Measurements from ENCODE around the gene IFT20. TPM values are rescaled to one million over a fixed set of nuclear protein-coding genes. Genes with fewer than 3 reads are reported as not detected.

Gene IFT20
- total and polyA plus RNA-seq, 12 donors, result 8.5 to 38.2 (median 11.2) TPM

DNA sequence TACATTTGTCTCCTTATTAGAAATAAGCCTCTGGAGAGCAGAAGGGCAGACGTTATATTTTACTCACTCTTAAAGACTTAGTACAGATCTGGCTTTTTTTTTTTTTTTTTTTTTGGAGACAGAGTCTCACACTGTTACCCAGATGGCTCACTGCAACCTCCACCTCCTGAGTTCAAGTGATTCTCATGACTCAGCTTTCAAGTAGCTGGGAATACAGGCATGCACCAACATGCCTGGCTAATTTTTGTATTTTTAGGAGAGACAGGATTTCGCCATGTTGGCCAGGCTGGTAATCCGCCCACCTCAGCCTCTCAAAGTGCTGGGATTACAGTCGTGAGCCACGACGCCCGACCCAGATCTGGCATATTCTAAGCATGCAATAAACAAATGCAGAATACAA is 52.7 kb downstream of the IFT20 start:
- ATAC-seq (no peak), DNase-seq (no peak)
- 73 to 78% methylated on average over 7 of the region's 7 CpGs for WGBS, 2 donors
- peaks cover 0 to 5% (median 0%) of the 10 kb centered on the region in 11 donors for H3K9me3 ChIP-seq
- no peak overlapping the region for H3K27ac ChIP-seq
- peaks cover 0 to 20% (median 0%) of the 10 kb centered on the region in 7 donors for H3K27me3 ChIP-seq
- H3K4me3 ChIP-seq, result no peak overlapping the region
- peaks cover 0 to 6% (median 0%) of the 10 kb centered on the region in 9 donors for H3K4me1 ChIP-seq
- H3K36me3 ChIP-seq, result no peaks in the 10 kb centered on the region
- intact Hi-C loops (cut with DNase I), result no loop called here
- TF ChIP-seq CTCF (IDR thresholded peaks at IDR 0.05), result no peak

- Histone ChIP-seq H3K4me1 (peaks cover 0 to 6% (median 0%) of the 10 kb centered on the region in 9 donors), H3K9me3 (peaks cover 0 to 5% (median 0%) of the 10 kb centered on the region in 11 donors), H3K27ac (no peak overlapping the region), H3K36me3 (no peaks in the 10 kb centered on the region), H3K4me3 (no peak overlapping the region), H3K27me3 (peaks cover 0 to 26% (median 0%) of the 10 kb centered on the region in 7 donors)
- intact Hi-C loops (cut with DNase I), result no loop called here
- TF ChIP-seq CTCF (IDR thresholded peaks at IDR 0.05), result no peak
- WGBS, 2 donors, result 82 to 91% methylated on average over 3 of the region's 3 CpGs
- no peak for DNase-seq
- no peak for ATAC-seq
These were observed 54.4 kb downstream of the IFT20 start for GRCh38 chr17:28280826-28281225.

GRCh38 chr17:28279411-28279810 is 55.9 kb downstream of the IFT20 start:
- no peak for ATAC-seq
- Histone ChIP-seq H3K4me3 (no peak overlapping the region), H3K27me3 (peaks cover 0 to 36% (median 0%) of the 10 kb centered on the region in 7 donors), H3K4me1 (peaks cover 0 to 6% (median 0%) of the 10 kb centered on the region in 9 donors), H3K9me3 (peaks cover 0 to 5% (median 0%) of the 10 kb centered on the region in 11 donors), H3K36me3 (no peaks in the 10 kb centered on the region), H3K27ac (no peak overlapping the region)
- 58 to 68% methylated on average over 6 of the region's 6 CpGs for WGBS, 2 donors
- intact Hi-C loops (cut with DNase I), result no loop called here
- no peak for TF ChIP-seq CTCF (IDR thresholded peaks at IDR 0.05)
- DNase-seq, result no peak

Small RNA genes lying within 50 kb of the gene (microRNA-seq; reads per million reads assigned to microRNA genes)
- gene MIR4723, result 0 to 1.0 reads per million in 2 donors

Other genes with a start within 250 kb of the IFT20 start
- gene TMEM97, start 16.3 kb downstream of the IFT20 start, total RNA-seq, result 1 to 10 TPM; 2.3 to 4.4 (median 3.2) TPM
- gene TMEM97, start 16.3 kb downstream of the IFT20 start, polyA plus RNA-seq, result 1 to 10 TPM; 1.6 to 5.2 TPM
- 10 to 100 TPM; 33.0 to 87.6 (median 45.8) TPM for gene TNFAIP1, start 289 bp upstream of the IFT20 start, total RNA-seq
- 10 to 100 TPM; 15.1 to 33.8 TPM for gene TNFAIP1, start 289 bp upstream of the IFT20 start, polyA plus RNA-seq
- gene POLDIP2, start 22.1 kb upstream of the IFT20 start, total RNA-seq, result 100 to 1,000 TPM; 144 to 176 (median 160) TPM
- gene POLDIP2, start 22.1 kb upstream of the IFT20 start, polyA plus RNA-seq, result 100 to 1,000 TPM in 1 of 2 donors, 10 to 100 TPM in 1; 66.4 to 149 TPM
- not detected for gene SEBOX, start 29.7 kb upstream of the IFT20 start, total RNA-seq
- not detected for gene SEBOX, start 29.7 kb upstream of the IFT20 start, polyA plus RNA-seq
- gene VTN, start 34.8 kb upstream of the IFT20 start, total RNA-seq, result 100 to 1,000 TPM in 1 of 10 donors, 10 to 100 TPM in 9; 44.8 to 121 (median 67.0) TPM
- gene VTN, start 34.8 kb upstream of the IFT20 start, polyA plus RNA-seq, result 10 to 100 TPM; 26.3 to 27.8 TPM
- 10 to 100 TPM in 1 of 10 donors, 1 to 10 TPM in 9; 5.2 to 10.5 (median 8.4) TPM for gene SARM1, start 36.2 kb upstream of the IFT20 start, total RNA-seq
- 1 to 10 TPM; 4.4 to 4.8 TPM for gene SARM1, start 36.2 kb upstream of the IFT20 start, polyA plus RNA-seq
- gene SLC46A1, start 70.7 kb upstream of the IFT20 start, total RNA-seq, result 10 to 100 TPM in 1 of 10 donors, 1 to 10 TPM in 9; 3.6 to 10.2 (median 4.9) TPM
- 1 to 10 TPM; 1.4 to 2.8 TPM for gene SLC46A1, start 70.7 kb upstream of the IFT20 start, polyA plus RNA-seq
- not detected for gene SLC13A2, start 138.2 kb upstream of the IFT20 start, total RNA-seq
- not detected for gene SLC13A2, start 138.2 kb upstream of the IFT20 start, polyA plus RNA-seq
- gene FOXN1, start 170.9 kb upstream of the IFT20 start, total RNA-seq, result not detected
- gene FOXN1, start 170.9 kb upstream of the IFT20 start, polyA plus RNA-seq, result not detected
- 10 to 100 TPM; 10.6 to 23.4 (median 21.0) TPM for gene UNC119, start 217.2 kb upstream of the IFT20 start, total RNA-seq
- gene UNC119, start 217.2 kb upstream of the IFT20 start, polyA plus RNA-seq, result 10 to 100 TPM; 18.0 to 23.8 TPM
- 10 to 100 TPM; 44.6 to 69.3 (median 49.6) TPM for gene PIGS, start 236.1 kb upstream of the IFT20 start, total RNA-seq
- gene PIGS, start 236.1 kb upstream of the IFT20 start, polyA plus RNA-seq, result 10 to 100 TPM in 1 of 2 donors, 1 to 10 TPM in 1; 9.0 to 44.9 TPM
- gene ALDOC, start 241.4 kb upstream of the IFT20 start, total RNA-seq, result 100 to 1,000 TPM; 196 to 416 (median 291) TPM
- 100 to 1,000 TPM; 122 to 156 TPM for gene ALDOC, start 241.4 kb upstream of the IFT20 start, polyA plus RNA-seq